Astrocyte (in vitro differentiated cells and primary cell): ENCODE results near the gene METTL14. TPM values are rescaled to one million over a fixed set of nuclear protein-coding genes. Genes with fewer than 3 reads are reported as not detected.

Experiments
- DNase-seq: peaks from one replicate; pipeline ENCODE4 v3.0.0-alpha.2; 2010; ENCODE audit warnings: low read depth
- FAIRE-seq: peaks from 2 replicates; lab custom pipeline; 2011; peaks lifted over from hg19 to GRCh38; lab: Jason Lieb, UNC
- H2AFZ ChIP-seq: 2 replicates; pipeline ENCODE4 v1.6.0; 2012; ENCODE audit warnings: low read depth, low read length, inconsistent platforms
- H3K27ac ChIP-seq: 2 replicates; pipeline ENCODE4 v1.5.1; 2011; ENCODE audit warnings: low read depth, low read length, inconsistent platforms
- H3K27me3 ChIP-seq: 2 replicates; pipeline ENCODE4 v1.6.0; 2011; ENCODE audit warnings: low read length, inconsistent platforms; ENCODE audit not compliant: insufficient read depth
- H3K36me3 ChIP-seq: 2 replicates; pipeline ENCODE4 v1.5.1; 2011; ENCODE audit warnings: low read length, inconsistent platforms; ENCODE audit not compliant: insufficient read depth
- H3K4me1 ChIP-seq: 2 replicates; pipeline ENCODE4 v1.5.1; 2011; ENCODE audit warnings: low read length, inconsistent platforms; ENCODE audit not compliant: insufficient read depth
- H3K4me2 ChIP-seq: 2 replicates; pipeline ENCODE4 v1.6.0; 2012; ENCODE audit warnings: low read length, inconsistent platforms
- H3K4me3 ChIP-seq: 2 replicates; pipeline ENCODE4 v1.5.1; 2011; ENCODE audit warnings: low read depth, mild to moderate bottlenecking, low read length, inconsistent platforms; ENCODE audit not compliant: insufficient read depth
- H3K79me2 ChIP-seq: 2 replicates; pipeline ENCODE4 v1.6.0; 2012; ENCODE audit warnings: mild to moderate bottlenecking, low read length, inconsistent platforms; ENCODE audit not compliant: insufficient read depth
- H3K9ac ChIP-seq: 2 replicates; pipeline ENCODE4 v1.6.0; 2012; ENCODE audit warnings: mild to moderate bottlenecking, low read length, inconsistent platforms
- H3K9me3 ChIP-seq: 2 replicates; pipeline ENCODE4 v1.5.1; 2012; ENCODE audit warnings: low read depth, mild to moderate bottlenecking, low read length, inconsistent platforms; ENCODE audit not compliant: insufficient read depth
- H4K20me1 ChIP-seq: 2 replicates; pipeline ENCODE4 v1.6.0; 2012; ENCODE audit warnings: low read length, inconsistent platforms; ENCODE audit not compliant: insufficient read depth
- H3K27ac Mint-ChIP-seq: one replicate; pipeline ENCODE4 v1.8.0; 2021; ENCODE audit warnings: mild to moderate bottlenecking, mixed read lengths; ENCODE audit not compliant: unreplicated experiment
- H3K27me3 Mint-ChIP-seq: one replicate; pipeline ENCODE4 v1.8.0; 2021; ENCODE audit warnings: low read depth, mixed read lengths; ENCODE audit not compliant: unreplicated experiment
- H3K36me3 Mint-ChIP-seq: one replicate; pipeline ENCODE4 v1.8.0; 2021; ENCODE audit warnings: low read depth, mixed read lengths; ENCODE audit not compliant: unreplicated experiment
- H3K4me1 Mint-ChIP-seq: one replicate; pipeline ENCODE4 v1.8.0; 2021; ENCODE audit warnings: low read depth, mixed read lengths; ENCODE audit not compliant: unreplicated experiment
- H3K4me3 Mint-ChIP-seq: one replicate; pipeline ENCODE4 v1.8.0; 2021; ENCODE audit warnings: mild to moderate bottlenecking, moderate library complexity, mixed read lengths; ENCODE audit not compliant: unreplicated experiment
- H3K9me3 Mint-ChIP-seq: one replicate; pipeline ENCODE4 v1.8.0; 2021; ENCODE audit warnings: mild to moderate bottlenecking, mixed read lengths; ENCODE audit not compliant: unreplicated experiment
- EZH2 ChIP-seq: IDR thresholded peaks from 2 replicates; pipeline ENCODE4 v1.6.1; 2012; ENCODE audit warnings: mild to moderate bottlenecking, low read length, inconsistent platforms; ENCODE audit not compliant: insufficient read depth
- total RNA-seq: library from RNA; stranded (reverse); gene quantifications from 2 replicates; pipeline ENCODE4 v1.2.1, GENCODE V29; 2021
- TF ChIP-seq, protein P1 (sequence below): IDR thresholded peaks from 2 replicates; pipeline ENCODE4 v1.5.1; 2011; ENCODE audit warnings: low read depth, mild to moderate bottlenecking, inconsistent platforms, low read length, moderate library complexity; ENCODE audit not compliant: insufficient read depth

The METTL14 gene
- total RNA-seq, 1 donor from 2014 or later = 35.2 TPM

DNA sequence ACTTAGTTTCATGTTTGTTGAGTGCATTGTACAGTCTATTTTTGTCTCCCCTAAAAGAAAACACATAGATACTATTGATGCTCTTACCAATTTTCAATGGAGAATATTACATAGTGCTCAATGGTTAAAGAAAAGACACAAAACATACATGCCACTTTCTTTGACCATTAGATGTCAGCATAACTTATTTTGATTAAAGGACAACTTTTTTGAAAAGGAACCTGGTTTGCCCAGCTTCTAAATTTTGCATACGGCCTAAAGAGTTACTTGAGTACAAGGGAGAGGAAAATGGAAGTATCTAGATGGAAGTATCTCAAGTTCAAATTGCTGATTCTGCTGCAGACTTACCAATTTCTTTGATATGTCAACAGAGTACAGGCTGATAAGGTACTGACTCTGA lies 68.5 kb downstream of the METTL14 start:
- no peaks in the 10 kb centered on the region for H3K9me3 Mint-ChIP-seq
- no peak overlapping the region for H3K9ac ChIP-seq
- no peaks in the 10 kb centered on the region for H3K27me3 ChIP-seq
- H3K4me1 Mint-ChIP-seq = peaks cover 11% of the 10 kb centered on the region
- H3K27ac Mint-ChIP-seq = no peak overlapping the region
- no peak overlapping the region for H3K4me3 ChIP-seq
- peaks cover 64% of the 10 kb centered on the region for H3K79me2 ChIP-seq
- no peak for DNase-seq
- TF ChIP-seq EZH2 = no peak
- TF ChIP-seq, protein P1, sequence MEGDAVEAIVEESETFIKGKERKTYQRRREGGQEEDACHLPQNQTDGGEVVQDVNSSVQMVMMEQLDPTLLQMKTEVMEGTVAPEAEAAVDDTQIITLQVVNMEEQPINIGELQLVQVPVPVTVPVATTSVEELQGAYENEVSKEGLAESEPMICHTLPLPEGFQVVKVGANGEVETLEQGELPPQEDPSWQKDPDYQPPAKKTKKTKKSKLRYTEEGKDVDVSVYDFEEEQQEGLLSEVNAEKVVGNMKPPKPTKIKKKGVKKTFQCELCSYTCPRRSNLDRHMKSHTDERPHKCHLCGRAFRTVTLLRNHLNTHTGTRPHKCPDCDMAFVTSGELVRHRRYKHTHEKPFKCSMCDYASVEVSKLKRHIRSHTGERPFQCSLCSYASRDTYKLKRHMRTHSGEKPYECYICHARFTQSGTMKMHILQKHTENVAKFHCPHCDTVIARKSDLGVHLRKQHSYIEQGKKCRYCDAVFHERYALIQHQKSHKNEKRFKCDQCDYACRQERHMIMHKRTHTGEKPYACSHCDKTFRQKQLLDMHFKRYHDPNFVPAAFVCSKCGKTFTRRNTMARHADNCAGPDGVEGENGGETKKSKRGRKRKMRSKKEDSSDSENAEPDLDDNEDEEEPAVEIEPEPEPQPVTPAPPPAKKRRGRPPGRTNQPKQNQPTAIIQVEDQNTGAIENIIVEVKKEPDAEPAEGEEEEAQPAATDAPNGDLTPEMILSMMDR = no peak
- no peaks in the 10 kb centered on the region for H3K27me3 Mint-ChIP-seq
- H4K20me1 ChIP-seq = peaks cover 36% of the 10 kb centered on the region
- FAIRE-seq = no peak
- H3K4me1 ChIP-seq = peaks cover 6% of the 10 kb centered on the region
- peaks cover 19% of the 10 kb centered on the region for H3K36me3 Mint-ChIP-seq
- no peak overlapping the region for H3K4me2 ChIP-seq
- H2AFZ ChIP-seq = no peak overlapping the region
- H3K36me3 ChIP-seq = peaks cover 78% of the 10 kb centered on the region
- H3K27ac ChIP-seq = peak overlapping the region; percentile 2
- no peaks in the 10 kb centered on the region for H3K9me3 ChIP-seq
- H3K4me3 Mint-ChIP-seq = no peak overlapping the region

DNA sequence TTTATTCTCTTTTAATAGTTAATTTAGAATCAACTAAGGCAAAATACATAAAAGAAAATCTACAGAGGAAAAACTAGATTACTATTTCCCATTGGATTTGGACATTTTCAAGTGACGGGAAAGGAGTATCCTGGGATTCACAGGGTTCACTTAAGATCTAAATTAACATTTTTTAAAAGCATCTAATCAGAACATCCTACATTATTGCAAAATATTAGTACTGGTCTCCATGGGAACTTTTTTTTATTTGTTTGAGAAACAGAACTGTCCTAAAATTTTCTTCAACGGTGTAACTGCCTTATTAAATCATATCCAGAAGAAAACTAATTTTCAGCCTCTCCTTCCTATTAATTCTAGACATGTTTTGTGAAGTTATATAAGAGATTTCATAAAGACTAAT lies 69.7 kb downstream of the METTL14 start:
- no peak overlapping the region for H3K4me2 ChIP-seq
- no peak overlapping the region for H2AFZ ChIP-seq
- no peak overlapping the region for H3K4me3 ChIP-seq
- no peaks in the 10 kb centered on the region for H3K27me3 ChIP-seq
- Mint-ChIP-seq H3K27me3 (no peaks in the 10 kb centered on the region), H3K9me3 (no peaks in the 10 kb centered on the region), H3K4me3 (no peak overlapping the region), H3K36me3 (peaks cover 19% of the 10 kb centered on the region), H3K27ac (no peak overlapping the region), H3K4me1 (peaks cover 14% of the 10 kb centered on the region)
- H3K79me2 ChIP-seq = peaks cover 66% of the 10 kb centered on the region
- H3K9me3 ChIP-seq = no peaks in the 10 kb centered on the region
- H3K4me1 ChIP-seq = peaks cover 6% of the 10 kb centered on the region
- H3K36me3 ChIP-seq = peaks cover 80% of the 10 kb centered on the region
- FAIRE-seq (no peak), DNase-seq (no peak)
- no peak overlapping the region for H3K27ac ChIP-seq
- TF ChIP-seq EZH2 = no peak
- TF ChIP-seq, protein P1 = no peak
- no peak overlapping the region for H3K9ac ChIP-seq
- peaks cover 43% of the 10 kb centered on the region for H4K20me1 ChIP-seq

DNA sequence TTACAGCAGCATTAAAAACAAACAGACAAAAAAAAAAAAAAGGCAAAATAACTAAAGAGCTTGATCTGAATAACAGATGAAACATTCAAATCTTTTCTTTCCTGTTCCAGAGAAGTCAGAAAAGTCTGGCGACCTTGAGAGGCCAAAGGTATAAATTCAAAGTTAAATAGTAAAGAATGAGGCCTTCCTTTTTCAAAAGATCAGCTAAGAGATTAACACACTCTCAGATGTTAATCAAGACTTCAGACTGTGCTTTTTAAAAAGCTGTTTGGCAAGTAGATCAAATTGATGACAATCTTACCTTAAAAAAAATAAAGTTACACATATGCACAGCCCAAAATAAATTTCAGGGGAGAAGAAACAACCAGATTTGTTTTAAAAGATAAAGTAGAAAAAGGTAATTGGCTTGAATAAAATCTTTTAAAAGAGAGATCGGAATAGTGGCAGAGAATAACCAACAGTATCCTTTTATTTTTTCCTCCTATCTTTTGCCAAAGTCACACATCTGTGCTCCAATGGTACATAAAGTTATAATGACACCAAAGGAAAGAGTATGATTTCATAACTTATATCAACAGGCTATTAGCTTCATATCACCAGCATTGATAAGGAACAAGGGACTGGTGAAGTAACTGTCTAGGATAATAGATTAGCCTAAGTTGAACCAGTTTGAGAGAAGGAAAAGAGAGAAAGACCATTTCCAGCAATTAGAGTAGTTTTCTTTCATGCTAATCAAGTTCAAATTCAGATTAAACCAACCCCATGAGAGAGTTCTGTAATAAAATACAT lies 70.4 kb downstream of the METTL14 start:
- Histone ChIP-seq H3K9ac (no peak overlapping the region), H2AFZ (no peak overlapping the region), H3K9me3 (no peaks in the 10 kb centered on the region), H3K4me1 (peaks cover 6% of the 10 kb centered on the region), H3K27ac (no peak overlapping the region), H3K27me3 (no peaks in the 10 kb centered on the region), H3K4me2 (no peak overlapping the region), H3K4me3 (no peak overlapping the region), H3K36me3 (peaks cover 78% of the 10 kb centered on the region), H3K79me2 (peaks cover 67% of the 10 kb centered on the region), H4K20me1 (peaks cover 43% of the 10 kb centered on the region)
- DNase-seq (no peak), FAIRE-seq (no peak)
- H3K4me1 Mint-ChIP-seq = peaks cover 14% of the 10 kb centered on the region
- no peak overlapping the region for H3K4me3 Mint-ChIP-seq
- no peaks in the 10 kb centered on the region for H3K27me3 Mint-ChIP-seq
- TF ChIP-seq EZH2 = no peak
- TF ChIP-seq, protein P1 = no peak
- no peak overlapping the region for H3K27ac Mint-ChIP-seq
- H3K36me3 Mint-ChIP-seq = peaks cover 16% of the 10 kb centered on the region
- H3K9me3 Mint-ChIP-seq = no peaks in the 10 kb centered on the region
